ENCODE results near the gene SMIM21. TPM values are rescaled to one million over a fixed set of nuclear protein-coding genes. Genes with fewer than 3 reads are reported as not detected.

Gene SMIM21
- total and polyA plus RNA-seq, 4 donors = not detected

DNA sequence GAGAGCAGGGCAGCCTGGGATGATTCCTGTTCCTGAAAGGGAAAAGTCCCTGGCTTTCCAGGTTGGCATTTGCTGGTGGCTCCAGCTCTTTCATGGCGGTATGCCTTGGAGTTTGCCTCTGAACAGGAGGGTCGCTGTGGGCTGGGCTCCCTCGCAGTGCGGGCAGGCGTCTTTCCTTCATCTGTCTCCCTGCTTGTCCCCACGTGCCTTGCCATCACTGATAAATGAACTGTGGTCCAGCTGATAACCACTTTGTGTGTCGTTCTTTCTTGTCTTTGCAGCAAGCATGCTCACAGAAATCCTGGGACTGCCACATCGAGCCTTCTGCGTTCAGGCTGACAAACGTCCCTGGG is 35.3 kb downstream of the SMIM21 start:
- WGBS, 2 donors = 54% methylated on average over 10 of the region's 10 CpGs

DNA sequence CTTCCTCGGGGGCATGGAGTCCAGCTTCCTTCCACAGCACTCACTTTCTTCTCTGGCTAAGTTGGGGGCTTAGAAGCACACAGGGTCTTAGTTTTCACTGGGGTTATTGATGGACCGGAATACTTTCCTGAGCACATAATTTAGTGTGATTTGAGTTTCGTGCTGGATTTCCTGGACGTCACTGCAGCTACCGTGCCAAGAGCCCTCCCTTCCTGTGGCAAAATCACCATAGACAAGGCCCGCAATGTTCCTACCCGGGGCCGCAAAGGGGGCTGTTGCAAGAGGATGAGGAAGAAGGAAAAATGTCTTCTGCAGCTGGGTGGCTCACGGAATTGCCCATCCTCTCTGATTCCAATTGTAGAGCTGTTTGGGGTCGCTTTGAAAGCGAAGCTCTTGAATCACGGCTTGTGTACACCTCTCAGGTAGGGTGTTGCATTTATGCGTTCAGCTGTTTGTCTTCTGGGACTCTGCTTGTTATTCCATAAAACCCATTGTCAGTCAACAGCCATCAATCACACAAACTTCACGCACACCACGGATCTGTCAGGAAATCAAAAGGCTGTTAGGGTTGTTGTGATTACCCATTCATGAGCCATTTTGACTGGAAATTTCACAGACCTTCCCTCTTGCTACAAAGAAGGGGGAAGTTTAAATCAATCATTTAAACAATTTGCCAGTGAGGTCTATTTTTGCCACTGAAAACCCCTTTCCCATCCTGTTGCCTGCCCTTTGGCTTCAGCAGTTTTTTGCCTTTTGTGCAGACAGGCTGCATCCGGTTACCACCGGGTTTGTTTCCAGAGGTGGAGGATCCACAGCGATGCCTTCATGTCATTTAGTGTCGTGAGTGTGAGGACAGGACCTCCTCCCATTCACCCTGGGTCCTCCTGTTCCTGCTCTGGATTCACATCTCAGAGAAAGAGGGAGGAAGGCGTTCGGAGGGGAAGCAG is 36.0 kb downstream of the SMIM21 start:
- no peaks in the 10 kb centered on the region for H3K27me3 ChIP-seq (ENCODE audit: control insufficient read depth in 1 of 2, insufficient read depth in 2 of 2, low read length in 1 of 2)
- no peak overlapping the region for H3K4me3 ChIP-seq (ENCODE audit: low read length in 2 of 2)
- no peak for DNase-seq
- no peaks in the 10 kb centered on the region for H3K36me3 ChIP-seq (ENCODE audit: control insufficient read depth in 1 of 2, insufficient read depth in 2 of 2, low read length in 1 of 2)
- no peaks in the 10 kb centered on the region for H3K4me1 ChIP-seq (ENCODE audit: control insufficient read depth in 1 of 2, insufficient read depth in 2 of 2, low read length in 2 of 2)
- WGBS, 2 donors = 44 to 47% methylated on average over 21 of the region's 21 CpGs
- intact Hi-C loops (cut with DNase I) = no loop called here
- ATAC-seq (ENCODE audit: low FRiP score) = no peak
- no peak overlapping the region for H3K27ac ChIP-seq (ENCODE audit: low read depth in 1 of 2, low read length in 2 of 2)
- H3K9me3 ChIP-seq (ENCODE audit: control insufficient read depth, low read length) = no peaks in the 10 kb centered on the region

More for the DNA sequence above, 35.3 kb downstream of the SMIM21 start:
- H3K4me3 ChIP-seq (ENCODE audit: low read length in 2 of 2) = no peak overlapping the region
- intact Hi-C loops (cut with DNase I) = no loop called here
- H3K36me3 ChIP-seq (ENCODE audit: control insufficient read depth in 1 of 2, insufficient read depth in 2 of 2, low read length in 1 of 2) = no peaks in the 10 kb centered on the region
- no peaks in the 10 kb centered on the region for H3K27me3 ChIP-seq (ENCODE audit: control insufficient read depth in 1 of 2, insufficient read depth in 2 of 2, low read length in 1 of 2)
- H3K27ac ChIP-seq (ENCODE audit: low read depth in 1 of 2, low read length in 2 of 2) = no peak overlapping the region
- H3K4me1 ChIP-seq (ENCODE audit: control insufficient read depth in 1 of 2, insufficient read depth in 2 of 2, low read length in 2 of 2) = no peaks in the 10 kb centered on the region
- ATAC-seq (ENCODE audit: low FRiP score) = no peak
- H3K9me3 ChIP-seq (ENCODE audit: control insufficient read depth, low read length) = no peaks in the 10 kb centered on the region
- DNase-seq = no peak

DNA sequence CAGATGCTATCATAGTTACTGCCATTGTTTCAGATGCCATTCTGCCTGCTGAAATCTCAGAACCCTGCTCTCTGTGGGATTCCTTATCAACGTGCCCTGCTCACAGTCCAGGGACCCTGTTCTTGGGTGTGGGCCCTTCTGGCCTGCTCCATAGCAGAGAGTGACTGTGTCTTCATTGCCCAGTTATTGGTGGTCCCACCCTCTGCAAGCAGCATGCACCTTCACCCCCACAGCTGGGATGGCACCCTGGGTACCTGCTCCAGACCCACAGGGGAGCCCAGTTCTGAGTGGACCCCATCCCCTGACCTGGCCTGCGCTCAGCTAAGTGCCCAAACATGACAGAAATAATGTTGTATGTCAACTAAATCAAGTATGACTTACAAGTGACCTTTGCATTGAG is 36.6 kb downstream of the SMIM21 start:
- no peak for DNase-seq
- Histone ChIP-seq H3K4me1 (ENCODE audit: control insufficient read depth in 1 of 2, insufficient read depth in 2 of 2, low read length in 2 of 2) (no peaks in the 10 kb centered on the region), H3K9me3 (ENCODE audit: control insufficient read depth, low read length) (no peaks in the 10 kb centered on the region), H3K4me3 (ENCODE audit: low read length in 2 of 2) (no peak overlapping the region), H3K27ac (ENCODE audit: low read depth in 1 of 2, low read length in 2 of 2) (no peak overlapping the region), H3K36me3 (ENCODE audit: control insufficient read depth in 1 of 2, insufficient read depth in 2 of 2, low read length in 1 of 2) (no peaks in the 10 kb centered on the region), H3K27me3 (ENCODE audit: control insufficient read depth in 1 of 2, insufficient read depth in 2 of 2, low read length in 1 of 2) (no peaks in the 10 kb centered on the region)
- WGBS, 2 donors = 51 to 55% methylated on average over 2 of the region's 2 CpGs
- no peak for ATAC-seq (ENCODE audit: low FRiP score)
- intact Hi-C loops (cut with DNase I) = no loop called here

- no peaks in the 10 kb centered on the region for H3K36me3 ChIP-seq (ENCODE audit: control insufficient read depth in 1 of 2, insufficient read depth in 2 of 2, low read length in 1 of 2)
Observed at GRCh38 chr18:75384144-75384543, 43.4 kb downstream of the SMIM21 start.

GRCh38 chr18:75378376-75379315 is 48.9 kb downstream of the SMIM21 start:
- Histone ChIP-seq H3K4me1 (ENCODE audit: control insufficient read depth in 1 of 2, insufficient read depth in 2 of 2, low read length in 2 of 2) (no peaks in the 10 kb centered on the region), H3K9me3 (ENCODE audit: control insufficient read depth, low read length) (peaks cover 1% of the 10 kb centered on the region), H3K4me3 (ENCODE audit: low read length in 2 of 2) (no peak overlapping the region), H3K36me3 (ENCODE audit: control insufficient read depth in 1 of 2, insufficient read depth in 2 of 2, low read length in 1 of 2) (no peaks in the 10 kb centered on the region), H3K27me3 (ENCODE audit: control insufficient read depth in 1 of 2, insufficient read depth in 2 of 2, low read length in 1 of 2) (no peaks in the 10 kb centered on the region), H3K27ac (ENCODE audit: low read depth in 1 of 2, low read length in 2 of 2) (no peak overlapping the region)
- no peak for DNase-seq
- ATAC-seq (ENCODE audit: low FRiP score) = no peak
- 60 to 66% methylated on average over 22 of the region's 22 CpGs for WGBS, 2 donors
- intact Hi-C loops (cut with DNase I) = no loop called here

More at GRCh38 chr18:75384144-75384543, 43.4 kb downstream of the SMIM21 start:
- H3K27me3 ChIP-seq (ENCODE audit: control insufficient read depth in 1 of 2, insufficient read depth in 2 of 2, low read length in 1 of 2) = no peaks in the 10 kb centered on the region
- ATAC-seq (ENCODE audit: low FRiP score) (no peak), DNase-seq (no peak)
- no peaks in the 10 kb centered on the region for H3K9me3 ChIP-seq (ENCODE audit: control insufficient read depth, low read length)
- H3K4me3 ChIP-seq (ENCODE audit: low read length in 2 of 2) = no peak overlapping the region
- no peak overlapping the region for H3K27ac ChIP-seq (ENCODE audit: low read depth in 1 of 2, low read length in 2 of 2)
- 21 to 27% methylated on average over 4 of the region's 4 CpGs for WGBS, 2 donors
- intact Hi-C loops (cut with DNase I) = no loop called here
- no peaks in the 10 kb centered on the region for H3K4me1 ChIP-seq (ENCODE audit: control insufficient read depth in 1 of 2, insufficient read depth in 2 of 2, low read length in 2 of 2)

GRCh38 chr18:75377926-75378325 is 49.6 kb downstream of the SMIM21 start:
- DNase-seq (no peak), ATAC-seq (ENCODE audit: low FRiP score) (no peak)
- Histone ChIP-seq H3K36me3 (ENCODE audit: control insufficient read depth in 1 of 2, insufficient read depth in 2 of 2, low read length in 1 of 2) (no peaks in the 10 kb centered on the region), H3K9me3 (ENCODE audit: control insufficient read depth, low read length) (peaks cover 1% of the 10 kb centered on the region), H3K27me3 (ENCODE audit: control insufficient read depth in 1 of 2, insufficient read depth in 2 of 2, low read length in 1 of 2) (no peaks in the 10 kb centered on the region), H3K27ac (ENCODE audit: low read depth in 1 of 2, low read length in 2 of 2) (no peak overlapping the region), H3K4me1 (ENCODE audit: control insufficient read depth in 1 of 2, insufficient read depth in 2 of 2, low read length in 2 of 2) (no peaks in the 10 kb centered on the region), H3K4me3 (ENCODE audit: low read length in 2 of 2) (no peak overlapping the region)
- intact Hi-C loops (cut with DNase I) = no loop called here
- WGBS, 2 donors = 87 to 88% methylated on average over 10 of the region's 10 CpGs

DNA sequence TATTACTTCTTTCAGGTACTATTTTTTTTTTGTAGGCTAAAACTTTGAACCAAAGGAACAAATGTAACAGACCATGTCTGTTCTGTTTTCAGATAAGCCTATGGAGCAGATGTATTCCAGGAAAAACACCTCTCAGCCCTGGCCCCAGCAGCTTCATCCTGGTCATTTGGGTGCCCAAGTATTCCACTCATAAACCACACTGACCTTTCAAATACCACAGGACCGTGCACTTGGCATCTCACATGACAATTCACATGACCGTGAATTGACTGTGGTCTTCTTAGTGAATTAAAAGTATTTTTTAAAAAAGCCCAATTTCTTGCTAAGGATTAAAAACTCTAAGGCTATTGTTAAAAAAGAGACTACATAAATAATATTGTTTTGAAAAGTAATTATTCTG is 50.2 kb downstream of the SMIM21 start:
- 49 to 69% methylated on average over 2 of the region's 2 CpGs for WGBS, 2 donors
- no peak overlapping the region for H3K4me3 ChIP-seq (ENCODE audit: low read length in 2 of 2)
- H3K27me3 ChIP-seq (ENCODE audit: control insufficient read depth in 1 of 2, insufficient read depth in 2 of 2, low read length in 1 of 2) = no peaks in the 10 kb centered on the region
- H3K4me1 ChIP-seq (ENCODE audit: control insufficient read depth in 1 of 2, insufficient read depth in 2 of 2, low read length in 2 of 2) = no peaks in the 10 kb centered on the region
- no peak overlapping the region for H3K27ac ChIP-seq (ENCODE audit: low read depth in 1 of 2, low read length in 2 of 2)
- ATAC-seq (ENCODE audit: low FRiP score) = no peak
- no peak for DNase-seq
- intact Hi-C loops (cut with DNase I) = no loop called here
- no peaks in the 10 kb centered on the region for H3K36me3 ChIP-seq (ENCODE audit: control insufficient read depth in 1 of 2, insufficient read depth in 2 of 2, low read length in 1 of 2)
- H3K9me3 ChIP-seq (ENCODE audit: control insufficient read depth, low read length) = peaks cover 1% of the 10 kb centered on the region

GRCh38 chr18:75376004-75376403 is 51.5 kb downstream of the SMIM21 start:
- intact Hi-C loops (cut with DNase I) = no loop called here
- 88 to 89% methylated on average over 3 of the region's 3 CpGs for WGBS, 2 donors
- Histone ChIP-seq H3K36me3 (ENCODE audit: control insufficient read depth in 1 of 2, insufficient read depth in 2 of 2, low read length in 1 of 2) (no peaks in the 10 kb centered on the region), H3K4me3 (ENCODE audit: low read length in 2 of 2) (no peak overlapping the region), H3K27ac (ENCODE audit: low read depth in 1 of 2, low read length in 2 of 2) (no peak overlapping the region), H3K4me1 (ENCODE audit: control insufficient read depth in 1 of 2, insufficient read depth in 2 of 2, low read length in 2 of 2) (no peaks in the 10 kb centered on the region), H3K9me3 (ENCODE audit: control insufficient read depth, low read length) (peaks cover 1% of the 10 kb centered on the region), H3K27me3 (ENCODE audit: control insufficient read depth in 1 of 2, insufficient read depth in 2 of 2, low read length in 1 of 2) (no peaks in the 10 kb centered on the region)
- no peak for DNase-seq
- ATAC-seq (ENCODE audit: low FRiP score) = no peak
